Caco-2 (cell line): Measurements from ENCODE around the gene MARCHF2. TPM values are rescaled to one million over a fixed set of nuclear protein-coding genes. Genes with fewer than 3 reads are reported as not detected.

Source experiments
- BruUV-seq: library from RNA; stranded (reverse); fragments of 400-500 nt; replicated peaks from 2 replicates; lab custom pipeline; 2021; lab: Mats Ljungman, UMichigan
- CTCF ChIA-PET: fragments of 300-600 bp; sonication (Branson Sonifier 250); formaldehyde crosslinking; loops from one replicate; lab custom pipeline; 2022; ENCODE audit warnings: antibody characterized with exemption; lab: Charles Lee
- POLR2A ChIA-PET: fragments of 300-600 bp; sonication (Branson Sonifier 250); formaldehyde crosslinking; loops from one replicate; lab custom pipeline; 2022; ENCODE audit warnings: antibody characterized with exemption; lab: Charles Lee
- DNase-seq, 2 experiments: peaks; one replicate each; pipeline versions ENCODE4 v3.0.0 to v3.0.0-alpha.2; 2020 to 2022
- H3K27me3 ChIP-seq: replicated peaks from 2 replicates; pipeline ENCODE4 v1.6.0; 2011; ENCODE audit warnings: low read length; ENCODE audit not compliant: control insufficient read depth, insufficient read depth
- H3K36me3 ChIP-seq: 2 replicates; pipeline ENCODE4 v1.5.1; 2011; ENCODE audit warnings: low read length; ENCODE audit not compliant: control insufficient read depth, insufficient read depth
- H3K4me1 ChIP-seq: fragments of 250-450 bp; sonication (Bioruptor Pico); 2 replicates; pipeline ENCODE4 v1.5.1; 2020; ENCODE audit warnings: mild to moderate bottlenecking
- H3K4me3 ChIP-seq: 2 replicates; pipeline ENCODE4 v1.5.1; 2011; ENCODE audit warnings: low read depth, mild to moderate bottlenecking, control low read depth, low read length
- H3K9me3 ChIP-seq: fragments of 250-450 bp; sonication (Bioruptor Pico); 2 replicates; pipeline ENCODE4 v1.5.1; 2020; ENCODE audit warnings: mild to moderate bottlenecking, moderate library complexity
- H3K27ac Mint-ChIP-seq: one replicate; pipeline ENCODE4 v1.8.0; 2022; ENCODE audit warnings: mixed read lengths; ENCODE audit not compliant: unreplicated experiment
- H3K27me3 Mint-ChIP-seq: one replicate; pipeline ENCODE4 v1.8.0; 2022; ENCODE audit warnings: mixed read lengths; ENCODE audit not compliant: insufficient read depth, unreplicated experiment
- H3K36me3 Mint-ChIP-seq: one replicate; pipeline ENCODE4 v1.8.0; 2022; ENCODE audit warnings: mild to moderate bottlenecking, mixed read lengths; ENCODE audit not compliant: insufficient read depth, unreplicated experiment
- H3K4me1 Mint-ChIP-seq: one replicate; pipeline ENCODE4 v1.8.0; 2022; ENCODE audit warnings: low read depth, mixed read lengths; ENCODE audit not compliant: unreplicated experiment
- H3K4me3 Mint-ChIP-seq: one replicate; pipeline ENCODE4 v1.8.0; 2022; ENCODE audit warnings: mild to moderate bottlenecking, moderate library complexity, mixed read lengths; ENCODE audit not compliant: unreplicated experiment
- H3K9me3 Mint-ChIP-seq: one replicate; pipeline ENCODE4 v1.8.0; 2022; ENCODE audit warnings: mixed read lengths; ENCODE audit not compliant: unreplicated experiment
- CTCF ChIP-seq, 2 experiments: fragments of 200-600 bp in 1 of 2; IDR thresholded peaks; 1 replicate in 1 of 2; 2 replicates in 1 of 2; pipeline versions ENCODE4 v1.5.1 to v1.8.0; 2011 to 2022; ENCODE audit warnings: antibody characterized with exemption in 1 of 2, control low read depth in 1 of 2, inconsistent platforms in 1 of 2, low read depth in 1 of 2, low read length in 1 of 2, mild to moderate bottlenecking in 1 of 2, moderate library complexity in 1 of 2; ENCODE audit not compliant: insufficient read depth in 1 of 2, severe bottlenecking in 1 of 2, unreplicated experiment in 1 of 2
- intact Hi-C: fragments of 100-400 bp; cut with micrococcal nuclease; formaldehyde crosslinking; loops from one replicate; pipeline ENCODE4 v1.10.0; 2022; ENCODE audit not compliant: unreplicated experiment
- total RNA-seq: library from RNA; stranded (reverse); gene quantifications from 2 replicates; pipeline ENCODE4 v1.2.3, GENCODE V29; 2022

The MARCHF2 gene
- total RNA-seq, 1 experiment from 2014 or later = 13.8 TPM

- H3K4me1 ChIP-seq = no peaks in the 10 kb centered on the region
- TF ChIP-seq CTCF (IDR thresholded peaks at IDR 0.05; ENCODE audit: insufficient read depth in 1 of 2, low read depth in 1 of 2, low read length in 1 of 2, severe bottlenecking in 1 of 2, unreplicated experiment in 1 of 2) = no peak
- H3K27me3 ChIP-seq = no peaks in the 10 kb centered on the region
- no peak for DNase-seq
- H3K36me3 ChIP-seq = peaks cover 4% of the 10 kb centered on the region; the same call in 1 of the 2 replicates
- H3K27ac Mint-ChIP-seq = no peak overlapping the region
- H3K4me3 Mint-ChIP-seq = no peak overlapping the region
- CTCF ChIA-PET = no interaction called here
- intact Hi-C loops = no loop called here
- no peaks in the 10 kb centered on the region for H3K9me3 Mint-ChIP-seq
- H3K27me3 Mint-ChIP-seq = no peaks in the 10 kb centered on the region
- no peaks in the 10 kb centered on the region for H3K9me3 ChIP-seq
- H3K4me1 Mint-ChIP-seq = peaks cover 9% of the 10 kb centered on the region
- POLR2A ChIA-PET = no interaction called here
- H3K4me3 ChIP-seq = no peak overlapping the region
- no TSS peak for BruUV-seq
- peaks cover 100% of the 10 kb centered on the region for H3K36me3 Mint-ChIP-seq
Observed at GRCh38 chr19:8469613-8470368, 56.7 kb downstream of the MARCHF2 start.

GRCh38 chr19:8473648-8474476 lies 60.8 kb downstream of the MARCHF2 start:
- ChIA-PET CTCF (no interaction called here), POLR2A (no interaction called here)
- H3K27me3 Mint-ChIP-seq = no peaks in the 10 kb centered on the region
- no TSS peak for BruUV-seq
- Histone ChIP-seq H3K9me3 (no peaks in the 10 kb centered on the region), H3K4me3 (no peak overlapping the region), H3K36me3 (peaks cover 6% of the 10 kb centered on the region), H3K27me3 (no peaks in the 10 kb centered on the region), H3K4me1 (no peaks in the 10 kb centered on the region)
- H3K4me1 Mint-ChIP-seq = peaks cover 8% of the 10 kb centered on the region
- H3K4me3 Mint-ChIP-seq = no peak overlapping the region
- H3K36me3 Mint-ChIP-seq = peaks cover 97% of the 10 kb centered on the region
- intact Hi-C loops = no loop called here
- DNase-seq = no peak
- TF ChIP-seq CTCF (IDR thresholded peaks at IDR 0.05; ENCODE audit: insufficient read depth in 1 of 2, low read depth in 1 of 2, low read length in 1 of 2, severe bottlenecking in 1 of 2, unreplicated experiment in 1 of 2) = no peak
- no peak overlapping the region for H3K27ac Mint-ChIP-seq
- H3K9me3 Mint-ChIP-seq = no peaks in the 10 kb centered on the region

- BruUV-seq = no TSS peak
- ChIA-PET POLR2A (no interaction called here), CTCF (interaction anchor here (0.6 kb wide), 1 partner anchor 156 kb away, joined by 3 read pairs; no protein-coding TSS in a partner anchor)
- TF ChIP-seq CTCF (IDR thresholded peaks at IDR 0.05; ENCODE audit: insufficient read depth in 1 of 2, low read depth in 1 of 2, low read length in 1 of 2, severe bottlenecking in 1 of 2, unreplicated experiment in 1 of 2) = no peak
- Histone ChIP-seq H3K9me3 (no peaks in the 10 kb centered on the region), H3K4me3 (no peak overlapping the region), H3K27me3 (no peaks in the 10 kb centered on the region), H3K36me3 (peaks cover 6% of the 10 kb centered on the region), H3K4me1 (no peaks in the 10 kb centered on the region)
- Mint-ChIP-seq H3K27me3 (no peaks in the 10 kb centered on the region), H3K4me1 (no peaks in the 10 kb centered on the region), H3K4me3 (no peak overlapping the region), H3K9me3 (no peaks in the 10 kb centered on the region), H3K27ac (no peak overlapping the region), H3K36me3 (peaks cover 91% of the 10 kb centered on the region)
- no peak for DNase-seq
- intact Hi-C loops = no loop called here
Observed at GRCh38 chr19:8475005-8475404, 61.9 kb downstream of the MARCHF2 start.
